ENCODE results near the gene SGMS1.

GRCh38 chr10:50280049-50280841, 343.5 kb downstream of the SGMS1 start:
- TF ChIP-seq CTCF (IDR thresholded peaks at IDR 0.05) (no peak), POLR2A (IDR thresholded peaks at IDR 0.05) (no peak)

Data from testis (tissue), 2 donors.